Ectodermal cell (in vitro differentiated cells): ENCODE data around the gene PPP2R2B.

Experiments used
- H3K27ac ChIP-seq: 2 replicates; pipeline ENCODE4 v1.7.0; 2013; ENCODE audit warnings: mild to moderate bottlenecking, low read depth, low read length; ENCODE audit not compliant: insufficient read depth, poor library complexity, severe bottlenecking
- H3K27me3 ChIP-seq: 2 replicates; pipeline ENCODE4 v1.7.0; 2013; ENCODE audit warnings: mild to moderate bottlenecking, low read length; ENCODE audit not compliant: insufficient read depth, control insufficient read depth, poor library complexity, severe bottlenecking
- H3K36me3 ChIP-seq: one replicate; pipeline ENCODE4 v1.7.0; 2013; ENCODE audit warnings: low read length; ENCODE audit not compliant: control insufficient read depth, insufficient read depth
- H3K4me1 ChIP-seq: one replicate; pipeline ENCODE4 v1.7.0; 2013; ENCODE audit warnings: low read length; ENCODE audit not compliant: control insufficient read depth, insufficient read depth
- H3K4me3 ChIP-seq: 2 replicates; pipeline ENCODE4 v1.7.0; 2013; ENCODE audit warnings: low read depth, low read length, control low read depth; ENCODE audit not compliant: insufficient read depth
- H3K9me3 ChIP-seq: 2 replicates; pipeline ENCODE4 v1.7.0; 2013; ENCODE audit warnings: mild to moderate bottlenecking, low read length, moderate library complexity; ENCODE audit not compliant: control insufficient read depth
- WGBS, 2 experiments: methylation state at CpG; one replicate each; pipeline ENCODE4 v1.1.7; 2013; ENCODE audit warnings: missing lambda C conversion rate in 2 of 2; 5-methylcytosine and 5-hydroxymethylcytosine counted together

The PPP2R2B gene

GRCh38 chr5:146645342-146645741 is 233.2 kb downstream of the PPP2R2B start:
- no peak overlapping the region for H3K4me3 ChIP-seq
- no peaks in the 10 kb centered on the region for H3K36me3 ChIP-seq
- H3K27ac ChIP-seq: no peak overlapping the region
- H3K27me3 ChIP-seq: no peaks in the 10 kb centered on the region
- peaks cover 17% of the 10 kb centered on the region for H3K4me1 ChIP-seq
- H3K9me3 ChIP-seq: no peaks in the 10 kb centered on the region
- WGBS, 2 experiments: 94% methylated on average over 1 of the region's 1 CpG

DNA sequence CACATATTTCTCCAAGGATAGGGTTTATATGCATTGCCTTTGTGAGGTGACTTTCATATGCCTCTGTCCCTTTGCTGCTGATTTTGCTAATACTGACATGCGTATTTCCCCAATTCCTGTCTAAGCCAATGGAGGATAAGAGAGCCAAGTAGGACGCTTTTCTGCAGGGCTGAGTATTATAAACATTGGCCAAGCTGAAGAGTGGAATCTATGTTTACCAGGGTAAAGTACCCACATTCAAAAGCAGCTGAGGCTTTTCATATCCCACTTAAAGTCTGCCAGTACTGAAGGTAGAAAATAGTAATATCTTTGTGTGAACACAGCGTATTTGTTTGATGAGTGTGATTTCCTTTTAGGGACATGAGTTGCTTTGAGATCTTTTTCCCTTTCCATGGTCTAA is 233.7 kb downstream of the PPP2R2B start:
- H3K36me3 ChIP-seq: no peaks in the 10 kb centered on the region
- WGBS, 2 experiments: 89 to 99% methylated on average over 3 of the region's 3 CpGs
- no peak overlapping the region for H3K4me3 ChIP-seq

DNA sequence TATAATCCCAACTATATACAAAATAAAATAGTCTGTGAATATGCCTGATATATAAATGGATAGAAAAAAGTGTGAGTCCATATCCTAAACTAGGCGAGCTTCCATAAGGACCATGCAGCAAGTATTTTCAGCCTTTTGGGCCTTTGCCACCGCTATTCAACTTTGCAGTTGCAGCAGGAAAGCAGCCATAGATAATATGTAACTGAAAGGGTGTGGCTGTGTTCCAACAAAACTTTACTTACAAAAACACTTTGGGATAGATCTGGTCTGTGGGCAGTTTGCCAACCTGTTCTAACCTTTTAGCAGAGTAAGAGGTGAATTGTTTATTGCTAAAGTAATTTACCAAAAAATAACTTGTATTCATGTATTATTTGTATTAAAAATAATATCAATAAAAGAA is 234.8 kb downstream of the PPP2R2B start:
- H3K27ac ChIP-seq: no peak overlapping the region
- H3K36me3 ChIP-seq: no peaks in the 10 kb centered on the region
- peaks cover 22% of the 10 kb centered on the region for H3K4me1 ChIP-seq
- whole genome bisulfite sequencing, 2 experiments: 63 to 91% methylated on average over 2 of the region's 2 CpGs
- H3K27me3 ChIP-seq: no peaks in the 10 kb centered on the region
- no peaks in the 10 kb centered on the region for H3K9me3 ChIP-seq
- no peak overlapping the region for H3K4me3 ChIP-seq

More for the DNA sequence above, 233.7 kb downstream of the PPP2R2B start:
- Histone ChIP-seq H3K27ac (no peak overlapping the region), H3K4me1 (peaks cover 22% of the 10 kb centered on the region), H3K27me3 (no peaks in the 10 kb centered on the region), H3K9me3 (no peaks in the 10 kb centered on the region)

GRCh38 chr5:146642410-146642809 is 236.1 kb downstream of the PPP2R2B start:
- Histone ChIP-seq H3K27me3 (no peaks in the 10 kb centered on the region), H3K4me3 (no peak overlapping the region), H3K36me3 (no peaks in the 10 kb centered on the region), H3K27ac (no peak overlapping the region), H3K4me1 (peaks cover 22% of the 10 kb centered on the region), H3K9me3 (no peaks in the 10 kb centered on the region)
- WGBS, 2 experiments: 93 to 97% methylated on average over 2 to 3 of the region's 3 CpGs

DNA sequence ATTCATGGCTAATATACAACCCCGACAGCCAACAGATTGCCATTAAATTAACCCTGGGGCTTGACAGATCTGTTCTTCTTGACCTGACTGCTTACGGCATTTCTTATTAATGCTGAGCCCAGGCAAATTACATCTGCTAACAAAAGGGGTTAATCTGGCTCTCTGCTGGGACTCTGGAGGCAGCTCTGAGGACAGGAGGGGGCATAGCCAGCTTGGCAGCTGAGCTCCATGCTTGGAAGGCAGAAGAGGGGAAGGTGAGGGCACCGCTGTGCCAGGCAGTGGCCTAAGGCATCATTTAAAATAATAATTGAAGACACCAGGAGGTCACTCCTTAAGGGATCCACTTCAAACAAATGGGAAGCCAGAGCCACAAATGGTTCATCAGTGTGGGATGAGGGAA is 236.6 kb downstream of the PPP2R2B start:
- Histone ChIP-seq H3K4me3 (no peak overlapping the region), H3K27me3 (no peaks in the 10 kb centered on the region), H3K4me1 (peaks cover 22% of the 10 kb centered on the region), H3K9me3 (no peaks in the 10 kb centered on the region), H3K27ac (no peak overlapping the region), H3K36me3 (no peaks in the 10 kb centered on the region)
- 44 to 51% methylated on average over 3 of the region's 3 CpGs for WGBS, 2 experiments

DNA sequence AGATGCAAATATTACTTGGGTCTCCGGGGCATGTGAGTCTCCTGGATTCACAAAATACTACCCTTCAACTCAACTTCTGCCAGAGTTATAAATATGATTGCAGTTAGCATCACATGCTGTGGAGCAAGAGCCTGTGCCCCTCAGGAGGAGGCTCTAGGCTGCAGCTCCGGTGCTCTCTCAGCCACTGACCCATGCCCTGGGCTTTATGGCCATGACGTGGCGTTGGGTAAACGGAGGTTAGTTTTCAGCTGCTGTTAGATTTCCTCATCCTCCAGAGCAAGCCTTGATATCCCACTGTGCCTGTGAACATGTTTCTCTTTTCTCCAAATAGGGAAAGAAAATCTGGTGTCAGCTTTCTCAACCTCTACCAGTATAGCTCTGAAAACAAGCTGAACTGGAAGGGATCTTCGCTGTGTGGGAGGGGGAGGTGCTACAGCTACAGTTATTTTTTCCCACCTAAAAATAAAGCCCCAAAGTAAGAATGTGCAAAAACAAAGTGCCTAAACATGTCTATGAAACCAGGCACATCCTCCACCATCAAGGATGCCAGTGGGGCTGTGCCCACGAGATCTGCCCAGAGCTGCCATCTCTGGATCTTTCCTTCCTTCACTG is 238.2 kb downstream of the PPP2R2B start:
- H3K9me3 ChIP-seq: no peaks in the 10 kb centered on the region
- 67 to 70% methylated on average over 6 of the region's 7 CpGs for WGBS, 2 experiments
- no peak overlapping the region for H3K27ac ChIP-seq
- no peak overlapping the region for H3K4me3 ChIP-seq
- peaks cover 22% of the 10 kb centered on the region for H3K4me1 ChIP-seq
- H3K27me3 ChIP-seq: no peaks in the 10 kb centered on the region
- no peaks in the 10 kb centered on the region for H3K36me3 ChIP-seq

DNA sequence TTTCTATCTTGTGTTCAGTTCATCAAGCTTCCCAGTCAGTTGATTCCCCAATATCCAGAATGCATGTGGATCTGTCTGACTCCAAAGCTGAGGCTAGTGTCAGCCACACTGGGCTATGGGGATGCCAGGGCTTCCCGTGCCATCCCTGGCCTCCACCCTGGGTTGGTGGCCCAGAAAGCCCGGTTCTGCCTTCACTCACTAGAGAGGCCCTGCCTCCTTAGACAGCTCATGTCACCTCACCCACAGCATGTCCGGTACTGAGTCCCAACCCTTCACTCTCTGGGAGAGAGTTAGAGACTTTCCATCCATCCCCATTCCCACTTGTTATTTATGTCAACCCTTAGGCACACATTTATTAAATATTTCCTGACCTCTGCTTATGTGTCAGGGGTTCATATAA is 243.1 kb downstream of the PPP2R2B start:
- 90 to 95% methylated on average over 3 of the region's 3 CpGs for WGBS, 2 experiments
- Histone ChIP-seq H3K4me3 (no peak overlapping the region), H3K36me3 (no peaks in the 10 kb centered on the region), H3K9me3 (no peaks in the 10 kb centered on the region), H3K27ac (no peak overlapping the region), H3K27me3 (no peaks in the 10 kb centered on the region), H3K4me1 (peaks cover 16% of the 10 kb centered on the region)

DNA sequence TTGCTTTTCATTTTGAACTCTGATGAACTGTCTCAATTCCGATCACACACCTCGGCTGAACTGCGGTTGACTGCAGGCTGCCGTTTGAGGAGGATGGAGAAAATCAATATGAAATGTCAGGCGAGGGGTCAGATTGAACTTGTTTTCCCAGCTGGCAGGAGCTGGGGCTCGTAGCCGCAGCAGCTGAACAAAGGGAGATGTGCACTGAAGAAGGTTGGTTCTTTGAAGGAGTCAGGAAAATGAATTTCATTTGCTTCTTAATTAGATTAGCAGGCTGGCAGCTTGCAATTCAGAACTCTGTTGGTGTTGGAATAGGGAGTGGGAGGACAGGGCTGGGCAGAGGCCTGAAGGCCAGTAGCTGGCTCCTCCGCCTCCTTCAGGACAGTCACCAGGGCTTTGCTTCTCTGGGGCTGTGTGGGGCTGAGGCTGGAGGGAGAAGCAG is 245.2 kb downstream of the PPP2R2B start:
- no peaks in the 10 kb centered on the region for H3K9me3 ChIP-seq
- H3K4me1 ChIP-seq: peaks cover 9% of the 10 kb centered on the region
- peak overlapping the region; percentile 63 for H3K27ac ChIP-seq
- no peak overlapping the region for H3K4me3 ChIP-seq
- H3K27me3 ChIP-seq: no peaks in the 10 kb centered on the region
- WGBS, 2 experiments: 82 to 86% methylated on average over 8 of the region's 8 CpGs
- no peaks in the 10 kb centered on the region for H3K36me3 ChIP-seq

DNA sequence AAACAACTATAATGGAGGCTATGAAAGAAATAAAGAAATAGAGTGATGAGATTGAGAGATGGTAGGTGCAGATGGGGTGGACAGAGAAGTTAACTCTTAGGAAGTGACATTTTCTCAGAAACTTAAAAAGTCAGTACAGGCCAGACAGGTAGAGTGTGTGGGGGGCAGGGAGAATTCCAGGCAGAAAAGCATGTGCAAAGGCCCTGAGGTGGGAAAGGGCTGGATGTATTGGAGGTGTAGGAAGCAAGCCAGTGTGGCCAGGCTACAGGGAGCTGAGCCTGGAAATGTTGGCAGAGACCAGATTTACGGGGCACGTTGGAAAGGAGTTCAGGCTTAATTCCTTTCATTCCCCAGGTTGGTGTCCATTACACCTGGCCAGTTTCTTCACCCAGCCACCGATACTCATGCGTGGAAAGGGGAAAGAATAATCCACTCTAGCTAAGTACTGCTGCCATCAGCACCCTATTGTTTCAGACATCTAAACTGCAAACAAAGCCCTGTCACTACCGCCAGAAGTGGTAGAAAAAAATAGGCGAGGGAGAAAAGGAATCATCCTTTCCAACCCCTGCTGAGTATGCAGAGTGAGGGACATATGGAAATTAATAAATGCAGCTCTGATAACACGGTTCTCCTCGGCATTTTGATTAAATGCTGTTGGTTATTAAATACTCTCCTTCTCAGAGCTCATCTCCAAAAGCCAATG is 245.8 kb downstream of the PPP2R2B start:
- H3K4me1 ChIP-seq: peaks cover 9% of the 10 kb centered on the region
- no peaks in the 10 kb centered on the region for H3K9me3 ChIP-seq
- H3K4me3 ChIP-seq: no peak overlapping the region
- H3K36me3 ChIP-seq: no peaks in the 10 kb centered on the region
- WGBS, 2 experiments: 87 to 89% methylated on average over 6 to 8 of the region's 8 CpGs
- peak overlapping the region; percentile 63 for H3K27ac ChIP-seq
- no peaks in the 10 kb centered on the region for H3K27me3 ChIP-seq

- Histone ChIP-seq H3K36me3 (no peaks in the 10 kb centered on the region), H3K4me3 (no peak overlapping the region)
- WGBS, 2 experiments: 93 to 94% methylated on average over 2 to 3 of the region's 3 CpGs
Measured at GRCh38 chr5:146630472-146630871, 248.1 kb downstream of the PPP2R2B start.

More at GRCh38 chr5:146630472-146630871, 248.1 kb downstream of the PPP2R2B start:
- no peaks in the 10 kb centered on the region for H3K27me3 ChIP-seq
- H3K27ac ChIP-seq: no peak overlapping the region
- peaks cover 9% of the 10 kb centered on the region for H3K4me1 ChIP-seq
- no peaks in the 10 kb centered on the region for H3K9me3 ChIP-seq
